Vagina (tissue), 2 donors: ENCODE results near the gene TELO2.

ENCODE experiments used
- CTCF ChIP-seq, 3 experiments: fragments of 450-650 bp in 2 of 3; fragments of 200-600 bp in 1 of 3; sonication (generic) in 1 of 3; IDR thresholded peaks; one replicate each; pipeline ENCODE4 v1.5.1; 2017 to 2019; ENCODE audit warnings: antibody characterized with exemption in 3 of 3, mild to moderate bottlenecking in 2 of 3, moderate library complexity in 2 of 3
- POLR2A ChIP-seq, 2 donors: fragments of 450-650 bp; IDR thresholded peaks; one replicate each; pipeline ENCODE4 v1.6.1; 2017; ENCODE audit warnings: antibody characterized with exemption in 2 of 2, mild to moderate bottlenecking in 2 of 2, moderate library complexity in 2 of 2

GRCh38 chr16:1443980-1444729 is 49.0 kb upstream of the TELO2 start, which contains the start of gene CCDC154:
- TF ChIP-seq CTCF (IDR thresholded peaks at IDR 0.05) (no peak), POLR2A (IDR thresholded peaks at IDR 0.05) (no peak)
